IMR-90 (cell line): ENCODE data around the gene EXOC3L4. TPM values are rescaled to one million over a fixed set of nuclear protein-coding genes. Genes with fewer than 3 reads are reported as not detected.
A peak's percentile ranks its signal among the peaks of the same experiment; 100 is the strongest.
"Not testable (repeated sequence)": the region's sequence is repeated elsewhere in the genome, so short reads cannot be mapped to it uniquely, and the experiment has no call there.

Experiments used
- ATAC-seq: fragments of 200-7000 bp; cut with Tn5 transposase; 2 replicates; pipeline ENCODE4 v1.9.1; 2020; ENCODE audit warnings: low read depth, mild to moderate bottlenecking, moderate library complexity
- BruUV-seq: library from RNA; stranded (reverse); fragments of 400-500 nt; replicated peaks from 2 replicates; lab custom pipeline; 2021; lab: Mats Ljungman, UMichigan
- CTCF ChIA-PET: fragments of 300-600 bp; formaldehyde crosslinking; extraction: SDS; loops from one replicate; lab custom pipeline; 2021; ENCODE audit warnings: antibody characterized with exemption; lab: Yijun Ruan, JAX
- POLR2A ChIA-PET: fragments of 300-600 bp; sonication (Branson Sonifier 250); formaldehyde crosslinking; loops from one replicate; lab custom pipeline; 2022; ENCODE audit warnings: antibody characterized with exemption; ENCODE audit not compliant: unreplicated experiment; lab: Charles Lee
- DNase-seq: peaks from one replicate; pipeline ENCODE4 v3.0.0; 2013
- H2AFZ ChIP-seq: replicated peaks from 2 replicates; pipeline ENCODE3; 2013; ENCODE audit warnings: low read length, mild to moderate bottlenecking; ENCODE audit not compliant: poor library complexity
- H2AK5ac ChIP-seq: 2 replicates; pipeline ENCODE4 v1.6.1; 2013; ENCODE audit warnings: low read depth, low read length, inconsistent platforms
- H2AK9ac ChIP-seq: replicated peaks from 2 replicates; pipeline ENCODE3; 2013; ENCODE audit warnings: mild to moderate bottlenecking, low read depth, low read length, moderate library complexity; ENCODE audit not compliant: poor library complexity
- H2BK120ac ChIP-seq: 2 replicates; pipeline ENCODE4 v1.6.1; 2013; ENCODE audit warnings: low read depth, low read length, inconsistent platforms
- H2BK15ac ChIP-seq: 3 replicates; pipeline ENCODE4 v1.6.1; 2013; ENCODE audit warnings: low read depth, low read length, inconsistent platforms
- H2BK20ac ChIP-seq: 2 replicates; pipeline ENCODE4 v1.6.1; 2013; ENCODE audit warnings: low read depth, mild to moderate bottlenecking, inconsistent platforms, low read length, moderate library complexity
- H2BK5ac ChIP-seq: 2 replicates; pipeline ENCODE4 v1.6.1; 2013; ENCODE audit warnings: mild to moderate bottlenecking, low read depth, low read length, inconsistent platforms; ENCODE audit not compliant: poor library complexity, severe bottlenecking
- H3K14ac ChIP-seq: replicated peaks from 2 replicates; pipeline ENCODE4 v1.6.1; 2013; ENCODE audit warnings: low read depth, low read length, inconsistent platforms
- H3K18ac ChIP-seq: 2 replicates; pipeline ENCODE4 v1.6.1; 2013; ENCODE audit warnings: low read depth, low read length, control low read depth
- H3K23ac ChIP-seq: 2 replicates; pipeline ENCODE4 v1.6.1; 2013; ENCODE audit warnings: low read depth, low read length, inconsistent platforms
- H3K27ac ChIP-seq: 2 replicates; pipeline ENCODE4 v1.5.1; 2013; ENCODE audit warnings: mild to moderate bottlenecking, control low read depth, low read length; ENCODE audit not compliant: insufficient read depth
- H3K27me3 ChIP-seq: 2 replicates; pipeline ENCODE4 v1.6.1; 2013; ENCODE audit warnings: low read length; ENCODE audit not compliant: control insufficient read depth, insufficient read depth
- H3K36me3 ChIP-seq: 2 replicates; pipeline ENCODE4 v1.6.1; 2013; ENCODE audit warnings: low read length, mixed read lengths; ENCODE audit not compliant: control insufficient read depth, insufficient read depth
- H3K4ac ChIP-seq: 2 replicates; pipeline ENCODE4 v1.6.1; 2013; ENCODE audit warnings: low read depth, low read length, inconsistent platforms
- H3K4me1 ChIP-seq: 2 replicates; pipeline ENCODE4 v1.6.1; 2013; ENCODE audit warnings: low read length, mixed read lengths; ENCODE audit not compliant: control insufficient read depth, insufficient read depth
- H3K4me2 ChIP-seq: 2 replicates; pipeline ENCODE4 v1.6.1; 2013; ENCODE audit warnings: low read depth, mild to moderate bottlenecking, control low read depth, low read length, moderate library complexity
- H3K4me3 ChIP-seq: 2 replicates; pipeline ENCODE4 v1.5.1; 2013; ENCODE audit warnings: low read depth, mild to moderate bottlenecking, control low read depth, low read length, moderate library complexity; ENCODE audit not compliant: insufficient read depth
- H3K56ac ChIP-seq: 2 replicates; pipeline ENCODE4 v1.6.1; 2013; ENCODE audit warnings: low read length, inconsistent platforms; ENCODE audit not compliant: insufficient read depth; ENCODE audit errors: extremely low read depth
- H3K79me1 ChIP-seq, 2 experiments: 2 replicates each; pipeline ENCODE4 v1.6.1; 2013; ENCODE audit warnings: low read length in 2 of 2, inconsistent platforms in 1 of 2, low read depth in 1 of 2
- H3K9ac ChIP-seq: 2 replicates; pipeline ENCODE4 v1.6.1; 2013; ENCODE audit warnings: low read depth, low read length, control low read depth
- H3K9me1 ChIP-seq: 2 replicates; pipeline ENCODE4 v1.6.1; 2013; ENCODE audit warnings: low read length, inconsistent platforms; ENCODE audit not compliant: insufficient read depth
- H3K9me3 ChIP-seq: 2 replicates; pipeline ENCODE4 v1.6.1; 2013; ENCODE audit warnings: low read length; ENCODE audit not compliant: control insufficient read depth, insufficient read depth
- H4K20me1 ChIP-seq: 2 replicates; pipeline ENCODE4 v1.6.1; 2013; ENCODE audit warnings: low read length, inconsistent platforms; ENCODE audit not compliant: insufficient read depth
- H4K5ac ChIP-seq: 2 replicates; pipeline ENCODE4 v1.6.1; 2013; ENCODE audit warnings: mild to moderate bottlenecking, low read depth, low read length, control low read depth
- H4K8ac ChIP-seq, 2 experiments: 2 replicates each; pipeline ENCODE4 v1.6.1; 2013; ENCODE audit warnings: low read depth in 2 of 2, low read length in 2 of 2, control low read depth in 1 of 2, inconsistent platforms in 1 of 2
- H4K91ac ChIP-seq: 2 replicates; pipeline ENCODE4 v1.6.1; 2013; ENCODE audit warnings: low read depth, low read length, inconsistent platforms; ENCODE audit not compliant: insufficient read depth
- CEBPB ChIP-seq: IDR thresholded peaks from 2 replicates; pipeline ENCODE4 v1.6.1; 2012; ENCODE audit warnings: low read depth, low read length, improper control_type of control experiment
- MAFK ChIP-seq: IDR thresholded peaks from 2 replicates; pipeline ENCODE4 v1.6.1; 2012; ENCODE audit warnings: low read depth, low read length, improper control_type of control experiment
- RFX5 ChIP-seq: IDR thresholded peaks from 2 replicates; pipeline ENCODE4 v1.8.0; 2012; ENCODE audit warnings: low read depth, mild to moderate bottlenecking, low read length, moderate library complexity
- SMC3 ChIP-seq: fragments of 150-350 bp; IDR thresholded peaks from 2 replicates; pipeline ENCODE4 v1.6.1; 2016; ENCODE audit warnings: low read depth, mild to moderate bottlenecking, antibody characterized with exemption, low read length, moderate library complexity
- WGBS, 2 experiments: methylation state at CpG; one replicate each; pipeline versions ENCODE4 v1.1.5 to v1.1.7; 2013; ENCODE audit warnings: missing lambda C conversion rate in 2 of 2; ENCODE audit not compliant: insufficient read length in 1 of 2; ENCODE audit errors: extremely low coverage in 2 of 2; 5-methylcytosine and 5-hydroxymethylcytosine counted together
- dilution Hi-C: fragments of 300-500 bp; cut with HindIII; formaldehyde crosslinking; loops from one replicate; pipeline ENCODE4 v1.14.3; 2018; ENCODE audit warnings: low sequenced_read_pairs; ENCODE audit not compliant: unreplicated experiment
- in situ Hi-C: fragments of 300-500 bp; cut with MboI; formaldehyde crosslinking; loops from 3 replicates; pipeline ENCODE4 v1.14.3; 2019; ENCODE audit warnings: low sequenced_read_pairs, inconsistent platforms, mixed read lengths
- intact Hi-C: fragments of 100-400 bp; cut with micrococcal nuclease; formaldehyde crosslinking; loops from 2 replicates; pipeline ENCODE4 v1.10.0; 2022
- polyA plus RNA-seq, 3 experiments: library from polyadenylated mRNA; depleted of rRNA; stranded (reverse); fragments of >200 nt; gene quantifications; 2 replicates each; pipeline ENCODE4 v1.2.3, GENCODE V29; 2012; ENCODE audit warnings: low replicate concordance in 1 of 3
- total RNA-seq: library from RNA; depleted of rRNA; stranded (reverse); fragments of >200 nt; gene quantifications from 2 replicates; pipeline ENCODE4 v1.2.3, GENCODE V29; 2012

EXOC3L4 gene
- total and polyA plus RNA-seq, 2 of the 4 experiments (the other 2 are of a cell fraction): not detected

GRCh38 chr14:103045371-103045869, 49.1 kb upstream of the EXOC3L4 start:
- no peak overlapping the region for H2BK20ac ChIP-seq
- intact Hi-C loops (no loop called here), dilution Hi-C loops (no loop called here), in situ Hi-C loops (no loop called here)
- no peaks in the 10 kb centered on the region for H3K9me3 ChIP-seq
- peaks cover 16 to 65% of the 10 kb centered on the region in 2 experiments; a peak in 3 of 4 replicates for H3K79me1 ChIP-seq
- no peak overlapping the region for H2BK120ac ChIP-seq
- H3K4me1 ChIP-seq: peaks cover 1% of the 10 kb centered on the region; the same call in 1 of the 2 replicates
- H4K91ac ChIP-seq: no peak overlapping the region
- no peak overlapping the region for H2AFZ ChIP-seq
- ATAC-seq: peak; percentile 44
- H3K18ac ChIP-seq: no peak overlapping the region
- peaks cover 8% of the 10 kb centered on the region for H3K36me3 ChIP-seq
- no peak overlapping the region for H3K27ac ChIP-seq
- H3K4me2 ChIP-seq: no peak overlapping the region
- H4K5ac ChIP-seq: no peak overlapping the region
- no peak overlapping the region for H2BK5ac ChIP-seq
- no peak for DNase-seq
- no peak overlapping the region for H3K56ac ChIP-seq
- H3K9me1 ChIP-seq: no peaks in the 10 kb centered on the region; the same call in none of the 2 replicates
- H4K8ac ChIP-seq: no peak overlapping the region
- no peak overlapping the region for H2BK15ac ChIP-seq
- no peak overlapping the region for H2AK5ac ChIP-seq
- H3K23ac ChIP-seq: no peak overlapping the region
- H3K27me3 ChIP-seq: no peaks in the 10 kb centered on the region
- TF ChIP-seq CEBPB: no peak
- TF ChIP-seq SMC3: no peak
- no peak for TF ChIP-seq RFX5
- no peak for TF ChIP-seq MAFK
- POLR2A ChIA-PET: no interaction called here
- peaks cover 88% of the 10 kb centered on the region for H4K20me1 ChIP-seq
- no peak overlapping the region for H3K9ac ChIP-seq
- H2AK9ac ChIP-seq: no peak overlapping the region
- no CpG with 5 or more reads among the region's 15 CpGs for WGBS, 2 experiments
- BruUV-seq: no TSS peak
- CTCF ChIA-PET: no interaction called here
- no peak overlapping the region for H3K4me3 ChIP-seq
- no peak overlapping the region for H3K4ac ChIP-seq
- 0 out of 2 replicates have a peak overlapping the region, but pooled peaks have one; percentile 8 for H3K14ac ChIP-seq

- H2BK120ac ChIP-seq, H4K5ac ChIP-seq, intact Hi-C loops, H2BK20ac ChIP-seq, H2BK5ac ChIP-seq, BruUV-seq, H2BK15ac ChIP-seq, in situ Hi-C loops, H3K9me1 ChIP-seq, dilution Hi-C loops, ATAC-seq, POLR2A ChIA-PET, H2AK5ac ChIP-seq, H3K4me3 ChIP-seq, H3K4me2 ChIP-seq, H3K14ac ChIP-seq, H2AK9ac ChIP-seq, H3K18ac ChIP-seq, H3K9ac ChIP-seq, H3K4me1 ChIP-seq, H3K23ac ChIP-seq, H3K56ac ChIP-seq, H4K91ac ChIP-seq, DNase-seq, H2AFZ ChIP-seq, H3K9me3 ChIP-seq, H3K27ac ChIP-seq, H4K8ac ChIP-seq, H3K36me3 ChIP-seq, H3K4ac ChIP-seq, H3K27me3 ChIP-seq: not testable (repeated sequence)
- H4K20me1 ChIP-seq: peaks cover 92% of the 10 kb centered on the region
- H3K79me1 ChIP-seq: peaks cover 16 to 70% of the 10 kb centered on the region in 2 experiments
- CTCF ChIA-PET: interaction anchor here (0.6 kb wide), 1 partner anchor 32 kb away, joined by 4 read pairs; no protein-coding TSS in a partner anchor
- WGBS, 2 experiments: no CpG with 5 or more reads among the region's 8 CpGs
These were observed 47.1 kb upstream of the EXOC3L4 start for GRCh38 chr14:103047453-103047852.
